Natural killer cell (primary cell): ENCODE measurements around the gene SLC6A3. TPM values are rescaled to one million over a fixed set of nuclear protein-coding genes. Genes with fewer than 3 reads are reported as not detected.

Experiments used
- ATAC-seq, 3 donors: fragments of 150-1000 bp in 2 of 3; fragments of 200-7000 bp in 1 of 3; cut with Tn5 transposase; 1 replicate in 1 of 3; 2 replicates in 2 of 3; pipeline ENCODE4 v1.10.0; 2021; ENCODE audit warnings: mild to moderate bottlenecking in 2 of 3, moderate library complexity in 2 of 3
- DNase-seq, 2 donors: peaks; one replicate each; pipeline versions ENCODE4 v3.0.0 to v3.0.0-alpha.2; 2013 to 2021; ENCODE audit warnings: mixed read lengths in 1 of 2
- H3K27ac ChIP-seq: one replicate; pipeline ENCODE4 v1.5.1; 2013; ENCODE audit warnings: mild to moderate bottlenecking, low read length
- H3K27me3 ChIP-seq: one replicate; pipeline ENCODE4 v1.6.1; 2013; ENCODE audit warnings: low read length; ENCODE audit not compliant: control insufficient read depth, insufficient read depth
- H3K36me3 ChIP-seq: one replicate; pipeline ENCODE4 v1.6.1; 2013; ENCODE audit warnings: low read length; ENCODE audit not compliant: control insufficient read depth, insufficient read depth
- H3K4me1 ChIP-seq: one replicate; pipeline ENCODE4 v1.6.1; 2013; ENCODE audit warnings: low read length; ENCODE audit not compliant: control insufficient read depth, insufficient read depth
- H3K4me3 ChIP-seq: one replicate; pipeline ENCODE4 v1.5.1; 2013; ENCODE audit warnings: low read length
- H3K9me3 ChIP-seq: one replicate; pipeline ENCODE4 v1.6.1; 2013; ENCODE audit warnings: low read length; ENCODE audit not compliant: control insufficient read depth, insufficient read depth
- H3K27ac Mint-ChIP-seq, 2 donors: one replicate each; pipeline ENCODE4 v1.8.0; 2022; ENCODE audit warnings: mild to moderate bottlenecking in 2 of 2, mixed read lengths in 2 of 2, moderate library complexity in 1 of 2
- H3K27me3 Mint-ChIP-seq, 2 donors: one replicate each; pipeline ENCODE4 v1.8.0; 2022; ENCODE audit warnings: low read depth in 2 of 2, mixed read lengths in 2 of 2
- H3K36me3 Mint-ChIP-seq: one replicate; pipeline ENCODE4 v1.8.0; 2022; ENCODE audit warnings: mixed read lengths
- H3K4me1 Mint-ChIP-seq, 2 donors: one replicate each; pipeline ENCODE4 v1.8.0; 2022; ENCODE audit warnings: mixed read lengths in 2 of 2
- H3K4me3 Mint-ChIP-seq: one replicate; pipeline ENCODE4 v1.8.0; 2022; ENCODE audit warnings: mild to moderate bottlenecking, moderate library complexity, mixed read lengths
- H3K9me3 Mint-ChIP-seq, 2 donors: one replicate each; pipeline ENCODE4 v1.8.0; 2022; ENCODE audit warnings: mixed read lengths in 2 of 2
- WGBS: methylation state at CpG from one replicate; pipeline ENCODE4 v1.1.7; 2013; ENCODE audit warnings: missing lambda C conversion rate; ENCODE audit not compliant: insufficient coverage; 5-methylcytosine and 5-hydroxymethylcytosine counted together
- intact Hi-C: fragments of 100-400 bp; cut with micrococcal nuclease; formaldehyde crosslinking; loops from one replicate; pipeline ENCODE4 v1.14.2; 2022
- total RNA-seq, 4 donors: library from RNA; stranded (reverse); fragments of 120-200 nt in 1 of 4; gene quantifications; one replicate each; pipeline versions ENCODE4 v1.2.3 to v1.2.4, GENCODE V29; 2013 to 2022
- TF ChIP-seq, protein P1 (sequence below): fragments of 200-600 bp; IDR thresholded peaks from one replicate; pipeline ENCODE4 v1.8.0; 2022; ENCODE audit warnings: antibody characterized with exemption

SLC6A3 gene
- total RNA-seq, 3 donors from 2014 or later (not counting 1 experiment from before 2014, with no cell fraction given): not detected

DNA sequence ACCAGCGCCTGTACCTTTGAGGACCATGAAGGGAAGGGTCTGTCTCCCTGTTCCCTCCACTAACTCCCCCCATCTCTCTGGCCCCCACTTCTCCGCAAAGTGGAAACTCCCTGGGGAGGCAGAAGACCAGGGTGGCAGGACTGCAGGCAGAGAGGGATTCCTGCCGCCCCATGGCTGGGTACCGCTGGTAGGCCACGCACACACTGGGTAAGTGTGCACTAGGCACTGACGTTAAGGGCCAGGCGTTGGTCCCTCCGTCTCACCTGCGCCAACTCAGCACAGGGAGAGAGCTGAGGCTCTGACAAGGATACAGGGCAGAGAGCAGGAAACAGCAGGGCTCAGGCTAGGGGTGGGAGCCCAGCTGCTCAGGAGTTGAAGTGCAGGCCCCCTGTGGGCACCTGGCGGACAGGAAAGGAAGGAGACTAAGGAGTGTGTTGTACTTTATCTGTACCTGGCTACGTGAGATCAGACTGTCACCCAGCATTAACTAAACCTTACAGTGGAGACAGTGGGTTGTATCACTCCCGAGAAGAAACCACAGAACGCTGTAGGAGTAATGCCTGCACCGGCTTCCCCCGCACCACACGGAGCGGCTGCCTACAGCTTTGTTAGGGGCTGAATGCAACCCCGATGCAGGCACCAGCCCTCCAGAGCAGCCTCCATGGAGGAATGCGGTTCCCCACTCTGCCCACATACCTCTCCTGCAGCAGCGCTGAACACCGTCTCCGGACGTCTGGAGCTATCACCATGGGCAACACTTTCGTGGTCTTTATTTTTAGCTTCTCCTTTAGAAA is 66.2 kb downstream of the SLC6A3 start:
- 94% methylated on average over 24 of the region's 24 CpGs for WGBS
- Mint-ChIP-seq H3K4me3 (no peak overlapping the region), H3K4me1 (peaks cover 31 to 38% of the 10 kb centered on the region in 2 donors), H3K9me3 (no peaks in the 10 kb centered on the region), H3K27me3 (no peaks in the 10 kb centered on the region), H3K36me3 (no peaks in the 10 kb centered on the region), H3K27ac (no peak overlapping the region)
- DNase-seq (no peak), ATAC-seq (no peak)
- Histone ChIP-seq H3K27me3 (no peaks in the 10 kb centered on the region), H3K4me1 (peaks cover 33% of the 10 kb centered on the region), H3K36me3 (no peaks in the 10 kb centered on the region), H3K9me3 (no peaks in the 10 kb centered on the region), H3K4me3 (no peak overlapping the region), H3K27ac (no peak overlapping the region)
- intact Hi-C loops: loop anchor here (10.0 kb wide), 1 partner anchor 156 kb away; no protein-coding TSS in a partner anchor
- TF ChIP-seq, protein P1, sequence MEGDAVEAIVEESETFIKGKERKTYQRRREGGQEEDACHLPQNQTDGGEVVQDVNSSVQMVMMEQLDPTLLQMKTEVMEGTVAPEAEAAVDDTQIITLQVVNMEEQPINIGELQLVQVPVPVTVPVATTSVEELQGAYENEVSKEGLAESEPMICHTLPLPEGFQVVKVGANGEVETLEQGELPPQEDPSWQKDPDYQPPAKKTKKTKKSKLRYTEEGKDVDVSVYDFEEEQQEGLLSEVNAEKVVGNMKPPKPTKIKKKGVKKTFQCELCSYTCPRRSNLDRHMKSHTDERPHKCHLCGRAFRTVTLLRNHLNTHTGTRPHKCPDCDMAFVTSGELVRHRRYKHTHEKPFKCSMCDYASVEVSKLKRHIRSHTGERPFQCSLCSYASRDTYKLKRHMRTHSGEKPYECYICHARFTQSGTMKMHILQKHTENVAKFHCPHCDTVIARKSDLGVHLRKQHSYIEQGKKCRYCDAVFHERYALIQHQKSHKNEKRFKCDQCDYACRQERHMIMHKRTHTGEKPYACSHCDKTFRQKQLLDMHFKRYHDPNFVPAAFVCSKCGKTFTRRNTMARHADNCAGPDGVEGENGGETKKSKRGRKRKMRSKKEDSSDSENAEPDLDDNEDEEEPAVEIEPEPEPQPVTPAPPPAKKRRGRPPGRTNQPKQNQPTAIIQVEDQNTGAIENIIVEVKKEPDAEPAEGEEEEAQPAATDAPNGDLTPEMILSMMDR: no peak

DNA sequence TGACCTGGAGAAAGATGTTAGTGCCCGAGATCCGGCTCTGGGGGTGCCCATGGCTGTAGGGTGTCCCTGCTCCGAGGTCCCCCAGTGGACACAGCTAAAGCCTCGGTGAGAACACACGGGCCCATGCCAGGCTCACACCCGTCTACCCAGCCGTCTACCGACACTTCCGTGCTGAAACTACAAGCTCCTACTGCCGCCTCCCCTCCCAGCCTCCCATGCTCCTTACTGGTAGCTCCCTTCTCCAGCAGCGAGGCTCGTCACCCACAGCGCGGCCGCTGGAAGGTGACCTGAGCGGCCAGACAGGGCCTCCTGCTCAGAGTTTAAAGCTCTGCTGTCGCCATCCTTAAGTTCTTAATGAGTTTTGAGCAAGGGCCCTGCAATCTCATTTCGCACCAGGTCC is 67.1 kb downstream of the SLC6A3 start:
- peaks cover 35 to 45% of the 10 kb centered on the region in 2 donors for H3K4me1 Mint-ChIP-seq
- H3K27me3 Mint-ChIP-seq: no peaks in the 10 kb centered on the region
- Histone ChIP-seq H3K36me3 (no peaks in the 10 kb centered on the region), H3K27ac (no peak overlapping the region), H3K27me3 (no peaks in the 10 kb centered on the region), H3K4me3 (no peak overlapping the region), H3K4me1 (peaks cover 43% of the 10 kb centered on the region), H3K9me3 (no peaks in the 10 kb centered on the region)
- TF ChIP-seq, protein P1: no peak
- ATAC-seq (no peak), DNase-seq (no peak)
- H3K27ac Mint-ChIP-seq: no peak overlapping the region
- H3K36me3 Mint-ChIP-seq: no peaks in the 10 kb centered on the region
- WGBS: 95% methylated on average over 18 of the region's 18 CpGs
- intact Hi-C loops: loop anchor here (10.0 kb wide), 1 partner anchor 157 kb away; no protein-coding TSS in a partner anchor
- H3K9me3 Mint-ChIP-seq: no peaks in the 10 kb centered on the region
- no peak overlapping the region for H3K4me3 Mint-ChIP-seq

DNA sequence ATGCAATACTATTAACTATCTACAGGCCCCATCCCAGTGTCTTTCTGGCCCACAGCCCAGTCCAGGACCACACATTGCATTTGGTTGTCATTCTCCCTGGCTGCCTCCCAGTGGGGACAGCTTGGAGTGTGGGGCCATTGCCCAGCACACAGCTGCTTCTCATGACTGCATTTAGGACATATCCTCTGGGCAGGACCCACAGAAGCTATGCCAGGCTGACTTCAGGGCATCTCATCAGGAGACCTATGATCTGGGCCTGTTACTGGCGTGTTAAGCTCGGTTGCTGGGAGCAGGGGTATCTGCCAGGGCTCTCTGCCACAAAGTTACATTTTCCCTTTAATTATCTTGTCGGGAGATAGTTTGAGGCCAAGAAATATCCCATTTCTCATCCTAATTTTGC is 68.3 kb downstream of the SLC6A3 start:
- ATAC-seq (no peak), DNase-seq (no peak)
- Histone ChIP-seq H3K27ac (no peak overlapping the region), H3K27me3 (no peaks in the 10 kb centered on the region), H3K9me3 (no peaks in the 10 kb centered on the region), H3K4me3 (no peak overlapping the region), H3K36me3 (no peaks in the 10 kb centered on the region), H3K4me1 (peaks cover 43% of the 10 kb centered on the region)
- no peaks in the 10 kb centered on the region for H3K36me3 Mint-ChIP-seq
- TF ChIP-seq, protein P1: no peak
- WGBS: 97% methylated on average over 3 of the region's 3 CpGs
- H3K27me3 Mint-ChIP-seq: no peaks in the 10 kb centered on the region
- no peak overlapping the region for H3K4me3 Mint-ChIP-seq
- intact Hi-C loops: loop anchor here (10.0 kb wide), 1 partner anchor 158 kb away; no protein-coding TSS in a partner anchor
- H3K9me3 Mint-ChIP-seq: no peaks in the 10 kb centered on the region
- peaks cover 41 to 52% of the 10 kb centered on the region in 2 donors for H3K4me1 Mint-ChIP-seq
- no peak overlapping the region for H3K27ac Mint-ChIP-seq
